Measurements from ENCODE around the gene PLA2G5.

Gene PLA2G5

GRCh38 chr1:20076223-20076622 lies 6.2 kb downstream of the PLA2G5 start:
- Histone ChIP-seq H3K36me3 (ENCODE audit: control insufficient read depth in 2 of 2, insufficient read depth in 2 of 2, low read length in 2 of 2) (no peaks in the 10 kb centered on the region), H3K4me3 (ENCODE audit: low read length in 2 of 2) (no peak overlapping the region), H3K4me1 (ENCODE audit: control insufficient read depth in 2 of 2, insufficient read depth in 2 of 2, low read length in 2 of 2) (no peaks in the 10 kb centered on the region), H3K9ac (ENCODE audit: low read depth in 1 of 2, low read length in 2 of 2) (no peak overlapping the region), H3K27ac (ENCODE audit: low read depth in 2 of 2, low read length in 2 of 2) (no peak overlapping the region), H3K27me3 (ENCODE audit: control insufficient read depth in 2 of 2, insufficient read depth in 2 of 2, low read length in 2 of 2) (peaks cover 0 to 4% of the 10 kb centered on the region in 2 donors), H3K9me3 (ENCODE audit: control insufficient read depth in 2 of 2, low read length in 2 of 2) (no peaks in the 10 kb centered on the region)

GRCh38 chr1:20076710-20077461 lies 6.9 kb downstream of the PLA2G5 start:
- H3K9me3 ChIP-seq (ENCODE audit: control insufficient read depth in 2 of 2, low read length in 2 of 2), result no peaks in the 10 kb centered on the region
- no peak overlapping the region for H3K4me3 ChIP-seq (ENCODE audit: low read length in 2 of 2)
- no peaks in the 10 kb centered on the region for H3K4me1 ChIP-seq (ENCODE audit: control insufficient read depth in 2 of 2, insufficient read depth in 2 of 2, low read length in 2 of 2)
- H3K27ac ChIP-seq (ENCODE audit: low read depth in 2 of 2, low read length in 2 of 2), result no peak overlapping the region
- H3K9ac ChIP-seq (ENCODE audit: low read depth in 1 of 2, low read length in 2 of 2), result no peak overlapping the region
- no peaks in the 10 kb centered on the region for H3K36me3 ChIP-seq (ENCODE audit: control insufficient read depth in 2 of 2, insufficient read depth in 2 of 2, low read length in 2 of 2)
- peaks cover 0 to 4% of the 10 kb centered on the region in 2 donors for H3K27me3 ChIP-seq (ENCODE audit: control insufficient read depth in 2 of 2, insufficient read depth in 2 of 2, low read length in 2 of 2)

- Histone ChIP-seq H3K4me1 (ENCODE audit: control insufficient read depth in 2 of 2, insufficient read depth in 2 of 2, low read length in 2 of 2) (no peaks in the 10 kb centered on the region), H3K27me3 (ENCODE audit: control insufficient read depth in 2 of 2, insufficient read depth in 2 of 2, low read length in 2 of 2) (peaks cover 0 to 4% of the 10 kb centered on the region in 2 donors), H3K36me3 (ENCODE audit: control insufficient read depth in 2 of 2, insufficient read depth in 2 of 2, low read length in 2 of 2) (no peaks in the 10 kb centered on the region), H3K9me3 (ENCODE audit: control insufficient read depth in 2 of 2, low read length in 2 of 2) (no peaks in the 10 kb centered on the region), H3K4me3 (ENCODE audit: low read length in 2 of 2) (no peak overlapping the region), H3K9ac (ENCODE audit: low read depth in 1 of 2, low read length in 2 of 2) (no peak overlapping the region), H3K27ac (ENCODE audit: low read depth in 2 of 2, low read length in 2 of 2) (no peak overlapping the region)
Observed at GRCh38 chr1:20078171-20078651, 8.2 kb downstream of the PLA2G5 start.

- Histone ChIP-seq H3K4me3 (ENCODE audit: low read length in 2 of 2) (no peak overlapping the region), H3K36me3 (ENCODE audit: control insufficient read depth in 2 of 2, insufficient read depth in 2 of 2, low read length in 2 of 2) (no peaks in the 10 kb centered on the region), H3K27ac (ENCODE audit: low read depth in 2 of 2, low read length in 2 of 2) (no peak overlapping the region), H3K9ac (ENCODE audit: low read depth in 1 of 2, low read length in 2 of 2) (no peak overlapping the region), H3K27me3 (ENCODE audit: control insufficient read depth in 2 of 2, insufficient read depth in 2 of 2, low read length in 2 of 2) (peaks cover 0 to 4% of the 10 kb centered on the region in 2 donors), H3K9me3 (ENCODE audit: control insufficient read depth in 2 of 2, low read length in 2 of 2) (no peaks in the 10 kb centered on the region), H3K4me1 (ENCODE audit: control insufficient read depth in 2 of 2, insufficient read depth in 2 of 2, low read length in 2 of 2) (no peaks in the 10 kb centered on the region)
Observed at GRCh38 chr1:20078711-20079110, 8.7 kb downstream of the PLA2G5 start.

GRCh38 chr1:20079661-20080305 lies 9.8 kb downstream of the PLA2G5 start:
- no peaks in the 10 kb centered on the region for H3K4me1 ChIP-seq (ENCODE audit: control insufficient read depth in 2 of 2, insufficient read depth in 2 of 2, low read length in 2 of 2)
- no peaks in the 10 kb centered on the region for H3K36me3 ChIP-seq (ENCODE audit: control insufficient read depth in 2 of 2, insufficient read depth in 2 of 2, low read length in 2 of 2)
- H3K4me3 ChIP-seq (ENCODE audit: low read length in 2 of 2), result no peak overlapping the region
- no peak overlapping the region for H3K27ac ChIP-seq (ENCODE audit: low read depth in 2 of 2, low read length in 2 of 2)
- no peaks in the 10 kb centered on the region for H3K9me3 ChIP-seq (ENCODE audit: control insufficient read depth in 2 of 2, low read length in 2 of 2)
- peaks cover 0 to 4% of the 10 kb centered on the region in 2 donors for H3K27me3 ChIP-seq (ENCODE audit: control insufficient read depth in 2 of 2, insufficient read depth in 2 of 2, low read length in 2 of 2)
- H3K9ac ChIP-seq (ENCODE audit: low read depth in 1 of 2, low read length in 2 of 2), result no peak overlapping the region

GRCh38 chr1:20080441-20081352 lies 10.7 kb downstream of the PLA2G5 start:
- H3K9ac ChIP-seq (ENCODE audit: low read depth in 1 of 2, low read length in 2 of 2), result no peak overlapping the region
- no peaks in the 10 kb centered on the region for H3K9me3 ChIP-seq (ENCODE audit: control insufficient read depth in 2 of 2, low read length in 2 of 2)
- no peak overlapping the region for H3K4me3 ChIP-seq (ENCODE audit: low read length in 2 of 2)
- H3K27ac ChIP-seq (ENCODE audit: low read depth in 2 of 2, low read length in 2 of 2), result no peak overlapping the region
- no peaks in the 10 kb centered on the region for H3K4me1 ChIP-seq (ENCODE audit: control insufficient read depth in 2 of 2, insufficient read depth in 2 of 2, low read length in 2 of 2)
- H3K27me3 ChIP-seq (ENCODE audit: control insufficient read depth in 2 of 2, insufficient read depth in 2 of 2, low read length in 2 of 2), result peaks cover 0 to 4% of the 10 kb centered on the region in 2 donors
- no peaks in the 10 kb centered on the region for H3K36me3 ChIP-seq (ENCODE audit: control insufficient read depth in 2 of 2, insufficient read depth in 2 of 2, low read length in 2 of 2)

GRCh38 chr1:20081353-20081810 lies 11.4 kb downstream of the PLA2G5 start:
- Histone ChIP-seq H3K9ac (ENCODE audit: low read depth in 1 of 2, low read length in 2 of 2) (no peak overlapping the region), H3K4me1 (ENCODE audit: control insufficient read depth in 2 of 2, insufficient read depth in 2 of 2, low read length in 2 of 2) (no peaks in the 10 kb centered on the region), H3K4me3 (ENCODE audit: low read length in 2 of 2) (no peak overlapping the region), H3K36me3 (ENCODE audit: control insufficient read depth in 2 of 2, insufficient read depth in 2 of 2, low read length in 2 of 2) (no peaks in the 10 kb centered on the region), H3K27ac (ENCODE audit: low read depth in 2 of 2, low read length in 2 of 2) (no peak overlapping the region), H3K27me3 (ENCODE audit: control insufficient read depth in 2 of 2, insufficient read depth in 2 of 2, low read length in 2 of 2) (peaks cover 0 to 4% of the 10 kb centered on the region in 2 donors), H3K9me3 (ENCODE audit: control insufficient read depth in 2 of 2, low read length in 2 of 2) (no peaks in the 10 kb centered on the region)

- H3K9ac ChIP-seq (ENCODE audit: low read depth in 1 of 2, low read length in 2 of 2), result no peak overlapping the region
Observed at GRCh38 chr1:20082772-20083171, 12.8 kb downstream of the PLA2G5 start.

GRCh38 chr1:20083178-20083944 lies 13.4 kb downstream of the PLA2G5 start:
- H3K4me3 ChIP-seq (ENCODE audit: low read length in 2 of 2), result no peak overlapping the region
- no peaks in the 10 kb centered on the region for H3K9me3 ChIP-seq (ENCODE audit: control insufficient read depth in 2 of 2, low read length in 2 of 2)
- no peak overlapping the region for H3K27ac ChIP-seq (ENCODE audit: low read depth in 2 of 2, low read length in 2 of 2)
- H3K27me3 ChIP-seq (ENCODE audit: control insufficient read depth in 2 of 2, insufficient read depth in 2 of 2, low read length in 2 of 2), result no peaks in the 10 kb centered on the region
- no peaks in the 10 kb centered on the region for H3K36me3 ChIP-seq (ENCODE audit: control insufficient read depth in 2 of 2, insufficient read depth in 2 of 2, low read length in 2 of 2)
- no peaks in the 10 kb centered on the region for H3K4me1 ChIP-seq (ENCODE audit: control insufficient read depth in 2 of 2, insufficient read depth in 2 of 2, low read length in 2 of 2)
- no peak overlapping the region for H3K9ac ChIP-seq (ENCODE audit: low read depth in 1 of 2, low read length in 2 of 2)

More at GRCh38 chr1:20082772-20083171, 12.8 kb downstream of the PLA2G5 start:
- no peaks in the 10 kb centered on the region for H3K9me3 ChIP-seq (ENCODE audit: control insufficient read depth in 2 of 2, low read length in 2 of 2)
- no peaks in the 10 kb centered on the region for H3K36me3 ChIP-seq (ENCODE audit: control insufficient read depth in 2 of 2, insufficient read depth in 2 of 2, low read length in 2 of 2)
- H3K27ac ChIP-seq (ENCODE audit: low read depth in 2 of 2, low read length in 2 of 2), result no peak overlapping the region
- H3K4me1 ChIP-seq (ENCODE audit: control insufficient read depth in 2 of 2, insufficient read depth in 2 of 2, low read length in 2 of 2), result no peaks in the 10 kb centered on the region
- peaks cover 0 to under 1% of the 10 kb centered on the region in 2 donors for H3K27me3 ChIP-seq (ENCODE audit: control insufficient read depth in 2 of 2, insufficient read depth in 2 of 2, low read length in 2 of 2)
- no peak overlapping the region for H3K4me3 ChIP-seq (ENCODE audit: low read length in 2 of 2)

Data from mucosa of rectum (tissue), 2 donors.